GM12874 (cell line): ENCODE measurements around the gene DSCAM.

ENCODE experiments used
- CTCF ChIP-seq: IDR thresholded peaks from 2 replicates; pipeline ENCODE4 v1.5.1; 2011; ENCODE audit warnings: low read depth, mild to moderate bottlenecking, control low read depth, low read length, moderate library complexity; ENCODE audit not compliant: insufficient read depth

Gene DSCAM

GRCh38 chr21:40768056-40768455 is 78.9 kb downstream of the DSCAM start:
- no peak for TF ChIP-seq CTCF

- no peak for TF ChIP-seq CTCF
Measured at GRCh38 chr21:40766381-40766780, 80.6 kb downstream of the DSCAM start.

GRCh38 chr21:40765811-40766210 is 81.1 kb downstream of the DSCAM start:
- TF ChIP-seq CTCF: no peak

- no peak for TF ChIP-seq CTCF
Measured at GRCh38 chr21:40760821-40761220, 86.1 kb downstream of the DSCAM start.

- TF ChIP-seq CTCF: no peak
Measured at GRCh38 chr21:40759061-40759460, 87.9 kb downstream of the DSCAM start.

GRCh38 chr21:40757366-40757765 is 89.6 kb downstream of the DSCAM start:
- TF ChIP-seq CTCF: no peak

GRCh38 chr21:40754466-40754865 is 92.5 kb downstream of the DSCAM start:
- TF ChIP-seq CTCF: no peak

GRCh38 chr21:40753756-40754155 is 93.2 kb downstream of the DSCAM start:
- TF ChIP-seq CTCF: no peak
